HEK293T (cell line): ENCODE data around the gene CARTPT.

Experiments
- ARNT ChIP-seq: fragments of 450-650 bp; IDR thresholded peaks from 2 replicates; pipeline ENCODE4 v1.6.1; 2017; ENCODE audit warnings: mild to moderate bottlenecking
- BHLHE40 ChIP-seq: fragments of 450-650 bp; IDR thresholded peaks from 2 replicates; pipeline ENCODE4 v1.6.1; 2016; ENCODE audit warnings: mild to moderate bottlenecking, moderate library complexity, borderline replicate concordance
- ELF4 ChIP-seq: fragments of 450-650 bp; IDR thresholded peaks from 2 replicates; pipeline ENCODE4 v1.6.1; 2017; ENCODE audit warnings: antibody characterized with exemption
- FOXA1 ChIP-seq: fragments of 450-650 bp; IDR thresholded peaks from 2 replicates; pipeline ENCODE4 v1.6.1; 2016; ENCODE audit warnings: mild to moderate bottlenecking
- FOXK2 ChIP-seq: fragments of 450-650 bp; IDR thresholded peaks from 2 replicates; pipeline ENCODE4 v1.6.1; 2016; ENCODE audit warnings: mild to moderate bottlenecking
- FOXM1 ChIP-seq: fragments of 450-650 bp; IDR thresholded peaks from 2 replicates; pipeline ENCODE4 v1.6.1; 2017; ENCODE audit warnings: mild to moderate bottlenecking, borderline replicate concordance
- HDGF ChIP-seq: fragments of 450-650 bp; IDR thresholded peaks from 2 replicates; pipeline ENCODE4 v1.6.1; 2017; ENCODE audit warnings: antibody characterized with exemption, borderline replicate concordance
- L3MBTL2 ChIP-seq: fragments of 450-650 bp; conservative IDR thresholded peaks from 2 replicates; pipeline ENCODE4 v1.6.1; 2016; ENCODE audit warnings: mild to moderate bottlenecking
- NFRKB ChIP-seq: fragments of 450-650 bp; IDR thresholded peaks from 2 replicates; pipeline ENCODE4 v1.6.1; 2016; ENCODE audit warnings: mild to moderate bottlenecking, moderate library complexity
- PKNOX1 ChIP-seq: fragments of 450-650 bp; IDR thresholded peaks from 2 replicates; pipeline ENCODE4 v1.6.1; 2016
- SP1 ChIP-seq: fragments of 450-650 bp; IDR thresholded peaks from 2 replicates; pipeline ENCODE4 v1.6.1; 2017
- SUZ12 ChIP-seq: fragments of 450-650 bp; IDR thresholded peaks from 2 replicates; pipeline ENCODE4 v1.6.1; 2016; ENCODE audit warnings: mild to moderate bottlenecking
- TARDBP ChIP-seq: fragments of 450-650 bp; IDR thresholded peaks from 2 replicates; pipeline ENCODE4 v1.6.1; 2016
- ZNF384 ChIP-seq: fragments of 450-650 bp; IDR thresholded peaks from 2 replicates; pipeline ENCODE4 v1.6.1; 2016

- no peak for TF ChIP-seq FOXM1
- no peak for TF ChIP-seq SP1
- TF ChIP-seq FOXK2, result no peak
- TF ChIP-seq HDGF, result no peak
- TF ChIP-seq L3MBTL2, result no peak
- TF ChIP-seq ELF4, result no peak
- TF ChIP-seq NFRKB, result no peak
- TF ChIP-seq FOXA1, result no peak
- no peak for TF ChIP-seq SUZ12
- TF ChIP-seq PKNOX1, result no peak
- TF ChIP-seq ZNF384, result no peak
- TF ChIP-seq ARNT, result no peak
- no peak for TF ChIP-seq BHLHE40
- no peak for TF ChIP-seq TARDBP
Observed at GRCh38 chr5:71757590-71758543, 38.8 kb downstream of the CARTPT start.
